Vagina (tissue), 2 donors: ENCODE data around the gene ABCF2.

Source experiments
- POLR2A ChIP-seq, 2 donors: fragments of 450-650 bp; IDR thresholded peaks; one replicate each; pipeline ENCODE4 v1.6.1; 2017; ENCODE audit warnings: antibody characterized with exemption in 2 of 2, mild to moderate bottlenecking in 2 of 2, moderate library complexity in 2 of 2
- POLR2AphosphoS5 ChIP-seq, 2 donors: sonication (generic); formaldehyde crosslinking; IDR thresholded peaks; one replicate each; pipeline ENCODE4 v1.9.0; 2017; ENCODE audit warnings: antibody characterized with exemption in 2 of 2, mild to moderate bottlenecking in 2 of 2, low read depth in 1 of 2; ENCODE audit not compliant: insufficient read depth in 1 of 2
- TF ChIP-seq, protein P1 (sequence below), 3 experiments: fragments of 450-650 bp in 2 of 3; fragments of 200-600 bp in 1 of 3; sonication (generic) in 1 of 3; IDR thresholded peaks; one replicate each; pipeline ENCODE4 v1.5.1; 2017 to 2019; ENCODE audit warnings: antibody characterized with exemption in 3 of 3, mild to moderate bottlenecking in 2 of 3, moderate library complexity in 2 of 3

DNA sequence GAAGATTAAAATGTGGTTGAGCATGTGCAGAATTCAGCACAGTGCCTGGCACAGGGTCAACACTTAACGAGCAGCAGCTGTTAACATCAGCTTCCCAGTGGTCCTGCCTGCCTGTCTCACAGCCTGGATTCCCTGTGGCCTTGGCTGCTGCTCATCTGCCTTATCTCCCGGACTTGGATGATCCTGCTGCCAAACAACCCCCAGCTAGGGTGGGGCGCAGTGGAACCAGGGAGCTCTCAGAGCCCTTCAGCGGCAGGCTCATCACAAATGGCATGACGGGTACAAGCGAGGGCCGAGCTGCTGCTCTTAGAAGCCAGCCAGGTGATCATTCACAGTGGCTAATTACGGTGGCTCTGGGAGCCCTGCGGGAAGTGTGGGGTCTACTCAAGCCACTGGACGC is 34.5 kb upstream of the ABCF2 start:
- TF ChIP-seq, protein P1, sequence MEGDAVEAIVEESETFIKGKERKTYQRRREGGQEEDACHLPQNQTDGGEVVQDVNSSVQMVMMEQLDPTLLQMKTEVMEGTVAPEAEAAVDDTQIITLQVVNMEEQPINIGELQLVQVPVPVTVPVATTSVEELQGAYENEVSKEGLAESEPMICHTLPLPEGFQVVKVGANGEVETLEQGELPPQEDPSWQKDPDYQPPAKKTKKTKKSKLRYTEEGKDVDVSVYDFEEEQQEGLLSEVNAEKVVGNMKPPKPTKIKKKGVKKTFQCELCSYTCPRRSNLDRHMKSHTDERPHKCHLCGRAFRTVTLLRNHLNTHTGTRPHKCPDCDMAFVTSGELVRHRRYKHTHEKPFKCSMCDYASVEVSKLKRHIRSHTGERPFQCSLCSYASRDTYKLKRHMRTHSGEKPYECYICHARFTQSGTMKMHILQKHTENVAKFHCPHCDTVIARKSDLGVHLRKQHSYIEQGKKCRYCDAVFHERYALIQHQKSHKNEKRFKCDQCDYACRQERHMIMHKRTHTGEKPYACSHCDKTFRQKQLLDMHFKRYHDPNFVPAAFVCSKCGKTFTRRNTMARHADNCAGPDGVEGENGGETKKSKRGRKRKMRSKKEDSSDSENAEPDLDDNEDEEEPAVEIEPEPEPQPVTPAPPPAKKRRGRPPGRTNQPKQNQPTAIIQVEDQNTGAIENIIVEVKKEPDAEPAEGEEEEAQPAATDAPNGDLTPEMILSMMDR (IDR thresholded peaks at IDR 0.05) = no peak
- TF ChIP-seq POLR2AphosphoS5 (IDR thresholded peaks at IDR 0.05; ENCODE audit: insufficient read depth in 1 of 2, low read depth in 1 of 2) = no peak
- no peak for TF ChIP-seq POLR2A (IDR thresholded peaks at IDR 0.05)
